HG03439 (cell line): ENCODE data around the gene CFAP100.

Experiments
- ATAC-seq: cut with Tn5 transposase; IDR thresholded peaks from one replicate; pipeline ENCODE4 v1.9.1; 2021; ENCODE audit warnings: mild to moderate bottlenecking, moderate library complexity; ENCODE audit not compliant: unreplicated experiment

Gene CFAP100

GRCh38 chr3:126373682-126374601, 20.8 kb upstream of the CFAP100 start:
- ATAC-seq = no peak

GRCh38 chr3:126375835-126376331, 18.8 kb upstream of the CFAP100 start:
- no peak for ATAC-seq

- ATAC-seq = no peak
These were observed 18.3 kb upstream of the CFAP100 start for GRCh38 chr3:126376444-126376843.

- no peak for ATAC-seq
These were observed 17.5 kb upstream of the CFAP100 start for GRCh38 chr3:126377211-126377610.

- ATAC-seq = no peak
These were observed 16.4 kb upstream of the CFAP100 start for GRCh38 chr3:126378341-126378751.

- no peak for ATAC-seq
These were observed 14.5 kb upstream of the CFAP100 start for GRCh38 chr3:126380011-126380768.

- ATAC-seq = no peak
These were observed 12.7 kb upstream of the CFAP100 start for GRCh38 chr3:126381966-126382365.

- peak; percentile 70 for ATAC-seq
These were observed 5.5 kb upstream of the CFAP100 start for GRCh38 chr3:126389112-126389793.

GRCh38 chr3:126389794-126390146, 4.9 kb upstream of the CFAP100 start:
- no peak for ATAC-seq

GRCh38 chr3:126390201-126390600, 4.5 kb upstream of the CFAP100 start:
- no peak for ATAC-seq

GRCh38 chr3:126390751-126391150, 4.0 kb upstream of the CFAP100 start:
- no peak for ATAC-seq

- no peak for ATAC-seq
These were observed 3.1 kb upstream of the CFAP100 start for GRCh38 chr3:126391631-126392030.

GRCh38 chr3:126392246-126392645, 2.5 kb upstream of the CFAP100 start:
- ATAC-seq = no peak

- no peak for ATAC-seq
These were observed 1.1 kb upstream of the CFAP100 start for GRCh38 chr3:126393563-126393962.

GRCh38 chr3:126394977-126395321, 240 bp downstream of the CFAP100 start:
- ATAC-seq = no peak

- ATAC-seq = no peak
These were observed 1.3 kb downstream of the CFAP100 start for GRCh38 chr3:126395846-126396513.

GRCh38 chr3:126396536-126396935, 1.8 kb downstream of the CFAP100 start:
- no peak for ATAC-seq

- ATAC-seq = no peak
These were observed 3.1 kb downstream of the CFAP100 start for GRCh38 chr3:126397610-126398422.

- ATAC-seq = no peak
These were observed 4.0 kb downstream of the CFAP100 start for GRCh38 chr3:126398423-126399350.
